Peyer's patch (tissue), 4 donors: ENCODE measurements around the gene GTF2F1. TPM values are rescaled to one million over a fixed set of nuclear protein-coding genes. Genes with fewer than 3 reads are reported as not detected.

Source experiments
- DNase-seq, 3 donors: peaks; one replicate each; pipeline ENCODE4 v3.0.0-alpha.2; 2017 to 2019
- H3K27ac ChIP-seq, 4 donors: fragments of 200-600 bp; sonication (generic); one replicate each; pipeline ENCODE4 v1.5.1; 2016 to 2019
- H3K27me3 ChIP-seq, 2 donors: fragments of 200-600 bp; sonication (generic); one replicate each; pipeline ENCODE4 v1.5.1; 2019
- H3K36me3 ChIP-seq, 3 donors: fragments of 200-600 bp; sonication (generic); one replicate each; pipeline ENCODE4 v1.5.1; 2016 to 2019
- H3K4me1 ChIP-seq, 4 donors: fragments of 200-600 bp; sonication (generic); one replicate each; pipeline ENCODE4 v1.5.1; 2016 to 2019
- H3K4me3 ChIP-seq, 4 donors: fragments of 200-600 bp; sonication (generic); 1 replicate in 3 of 4; 2 replicates in 1 of 4; pipeline ENCODE4 v1.5.1; 2016 to 2019; ENCODE audit warnings: mild to moderate bottlenecking in 1 of 4
- H3K9me3 ChIP-seq, 4 donors: fragments of 200-600 bp; sonication (generic); one replicate each; pipeline ENCODE4 v1.5.1; 2016 to 2019; ENCODE audit warnings: mild to moderate bottlenecking in 1 of 4
- POLR2A ChIP-seq, 2 donors: fragments of 450-650 bp; IDR thresholded peaks; one replicate each; pipeline ENCODE4 v1.5.1; 2017; ENCODE audit warnings: antibody characterized with exemption in 2 of 2, mild to moderate bottlenecking in 2 of 2, moderate library complexity in 2 of 2
- total RNA-seq, 4 donors: library from RNA; depleted of rRNA; stranded (reverse); fragments of >200 nt; gene quantifications; one replicate each; pipeline ENCODE4 v1.1.0, GENCODE V29; 2016
- TF ChIP-seq, protein P1 (sequence below), 6 experiments: fragments of 450-650 bp in 4 of 6; fragments of 200-600 bp in 2 of 6; sonication (generic) in 1 of 6; IDR thresholded peaks; one replicate each; pipeline ENCODE4 v1.5.1; 2017 to 2019; ENCODE audit warnings: antibody characterized with exemption in 6 of 6, mild to moderate bottlenecking in 3 of 6, moderate library complexity in 1 of 6

GTF2F1 gene
- 10 to 100 TPM; 36.3 to 97.4 (median 54.0) TPM for total RNA-seq

GRCh38 chr19:6393074-6393982 is at the start of gene GTF2F1:
TSS of gene GTF2F1 (minus strand) at chr19:6393164. CDS start at chr19:6392995, 169 bp downstream.
- peak; percentile 92 to 97 (median 93) for DNase-seq
- Histone ChIP-seq H3K27ac (peak within 1 kb of the TSS; percentile 89 to 92 (median 90)), H3K9me3 (no peaks in the 10 kb centered on the region), H3K4me3 (peak within 1 kb of the TSS; percentile 64 to 82 (median 82)), H3K36me3 (peaks cover 0 to 25% (median 0%) of the 10 kb centered on the region in 3 donors), H3K4me1 (peaks cover 0 to 13% (median 7%) of the 10 kb centered on the region in 4 donors), H3K27me3 (no peaks in the 10 kb centered on the region)
- TF ChIP-seq, protein P1, sequence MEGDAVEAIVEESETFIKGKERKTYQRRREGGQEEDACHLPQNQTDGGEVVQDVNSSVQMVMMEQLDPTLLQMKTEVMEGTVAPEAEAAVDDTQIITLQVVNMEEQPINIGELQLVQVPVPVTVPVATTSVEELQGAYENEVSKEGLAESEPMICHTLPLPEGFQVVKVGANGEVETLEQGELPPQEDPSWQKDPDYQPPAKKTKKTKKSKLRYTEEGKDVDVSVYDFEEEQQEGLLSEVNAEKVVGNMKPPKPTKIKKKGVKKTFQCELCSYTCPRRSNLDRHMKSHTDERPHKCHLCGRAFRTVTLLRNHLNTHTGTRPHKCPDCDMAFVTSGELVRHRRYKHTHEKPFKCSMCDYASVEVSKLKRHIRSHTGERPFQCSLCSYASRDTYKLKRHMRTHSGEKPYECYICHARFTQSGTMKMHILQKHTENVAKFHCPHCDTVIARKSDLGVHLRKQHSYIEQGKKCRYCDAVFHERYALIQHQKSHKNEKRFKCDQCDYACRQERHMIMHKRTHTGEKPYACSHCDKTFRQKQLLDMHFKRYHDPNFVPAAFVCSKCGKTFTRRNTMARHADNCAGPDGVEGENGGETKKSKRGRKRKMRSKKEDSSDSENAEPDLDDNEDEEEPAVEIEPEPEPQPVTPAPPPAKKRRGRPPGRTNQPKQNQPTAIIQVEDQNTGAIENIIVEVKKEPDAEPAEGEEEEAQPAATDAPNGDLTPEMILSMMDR (IDR thresholded peaks at IDR 0.05) = peak in 4 of 6 experiments; percentile 14 to 40 (median 32)
- peak; percentile 15 to 36 for TF ChIP-seq POLR2A (IDR thresholded peaks at IDR 0.05)

DNA sequence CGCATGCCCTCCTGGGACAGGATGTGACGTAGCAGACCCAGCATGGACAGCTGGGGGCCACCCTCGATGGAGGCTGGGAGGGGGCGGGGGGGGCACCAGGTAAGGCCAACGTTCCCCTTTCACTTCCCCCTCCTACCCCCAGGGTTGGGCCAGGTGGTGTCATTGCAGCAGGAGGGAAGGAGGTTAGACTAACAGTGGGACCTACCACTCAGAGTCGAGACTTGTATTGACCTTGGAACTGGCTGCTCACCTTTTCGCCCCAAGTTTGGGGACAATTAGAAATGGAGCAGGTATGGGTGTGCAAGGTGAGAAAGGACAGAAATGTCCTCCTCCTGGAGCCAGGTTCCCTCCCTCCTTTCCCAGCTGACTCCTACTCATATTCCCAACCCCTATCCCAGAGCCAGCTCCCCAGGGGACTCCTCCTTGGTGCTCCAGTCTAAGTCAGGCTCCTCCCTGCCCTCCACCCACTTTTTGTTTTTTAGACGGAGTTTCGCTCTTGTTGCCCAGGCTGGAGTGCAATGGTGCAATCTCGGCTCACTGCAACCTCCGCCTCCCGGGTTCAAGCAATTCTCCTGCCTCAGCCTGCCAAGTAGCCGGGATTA is 49.2 kb upstream of the GTF2F1 start:
- TF ChIP-seq, protein P1 (IDR thresholded peaks at IDR 0.05) = no peak
- TF ChIP-seq POLR2A (IDR thresholded peaks at IDR 0.05) = no peak
- no peaks in the 10 kb centered on the region for H3K9me3 ChIP-seq
- H3K27ac ChIP-seq = no peak overlapping the region
- H3K4me1 ChIP-seq = no peaks in the 10 kb centered on the region
- H3K4me3 ChIP-seq = no peak overlapping the region
- no peaks in the 10 kb centered on the region for H3K27me3 ChIP-seq
- no peak for DNase-seq
- H3K36me3 ChIP-seq = peaks cover 0 to 21% (median 0%) of the 10 kb centered on the region in 3 donors

DNA sequence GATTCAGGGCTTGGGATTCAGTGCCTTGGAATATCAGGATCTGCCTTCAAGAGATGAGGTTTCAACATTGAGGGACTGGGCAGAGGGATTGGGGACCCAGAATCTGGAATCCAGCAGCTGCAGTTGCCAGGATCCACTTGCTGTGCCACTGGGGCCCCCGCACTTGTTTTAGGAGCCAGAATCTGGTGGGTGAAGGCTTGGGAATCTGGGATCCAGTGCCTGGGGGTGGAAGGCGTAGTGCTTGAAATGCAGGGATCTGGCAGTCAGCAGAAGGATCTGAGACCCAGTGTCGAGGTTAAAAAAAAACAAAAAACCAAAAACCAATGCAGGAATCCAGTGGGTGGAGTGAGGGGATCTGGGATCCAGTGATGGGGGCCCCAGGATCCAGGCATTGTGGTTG is 47.9 kb upstream of the GTF2F1 start:
- Histone ChIP-seq H3K4me1 (no peaks in the 10 kb centered on the region), H3K36me3 (peaks cover 0 to 11% (median 0%) of the 10 kb centered on the region in 3 donors), H3K27me3 (no peaks in the 10 kb centered on the region), H3K4me3 (no peak overlapping the region), H3K9me3 (no peaks in the 10 kb centered on the region), H3K27ac (no peak overlapping the region)
- no peak for DNase-seq
- no peak for TF ChIP-seq POLR2A (IDR thresholded peaks at IDR 0.05)
- TF ChIP-seq, protein P1 (IDR thresholded peaks at IDR 0.05) = no peak

DNA sequence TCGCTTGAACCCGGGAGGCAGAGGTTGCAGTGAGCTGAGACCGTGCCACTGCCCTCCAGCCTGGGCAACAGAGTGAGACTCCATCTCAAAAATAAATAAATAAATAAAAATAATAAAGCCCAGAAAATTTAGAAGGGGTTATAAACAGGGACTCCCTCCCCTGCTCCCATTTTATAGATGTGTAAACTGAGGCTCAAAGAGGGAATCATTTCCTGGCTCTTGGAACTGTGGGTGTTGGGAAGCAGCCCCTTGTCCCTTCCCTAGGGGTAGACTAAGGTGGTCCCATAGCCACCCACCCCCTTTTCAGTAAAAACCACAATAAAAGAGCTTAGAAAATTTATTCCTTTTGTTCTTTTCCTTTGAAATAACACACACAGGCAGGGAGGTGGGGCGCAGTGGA is 46.8 kb upstream of the GTF2F1 start:
- TF ChIP-seq, protein P1 (IDR thresholded peaks at IDR 0.05) = no peak
- no peak overlapping the region for H3K27ac ChIP-seq
- H3K4me1 ChIP-seq = no peaks in the 10 kb centered on the region
- peaks cover 0 to 1% (median 0%) of the 10 kb centered on the region in 3 donors for H3K36me3 ChIP-seq
- DNase-seq = no peak
- no peak overlapping the region for H3K4me3 ChIP-seq
- no peaks in the 10 kb centered on the region for H3K27me3 ChIP-seq
- H3K9me3 ChIP-seq = no peaks in the 10 kb centered on the region

DNA sequence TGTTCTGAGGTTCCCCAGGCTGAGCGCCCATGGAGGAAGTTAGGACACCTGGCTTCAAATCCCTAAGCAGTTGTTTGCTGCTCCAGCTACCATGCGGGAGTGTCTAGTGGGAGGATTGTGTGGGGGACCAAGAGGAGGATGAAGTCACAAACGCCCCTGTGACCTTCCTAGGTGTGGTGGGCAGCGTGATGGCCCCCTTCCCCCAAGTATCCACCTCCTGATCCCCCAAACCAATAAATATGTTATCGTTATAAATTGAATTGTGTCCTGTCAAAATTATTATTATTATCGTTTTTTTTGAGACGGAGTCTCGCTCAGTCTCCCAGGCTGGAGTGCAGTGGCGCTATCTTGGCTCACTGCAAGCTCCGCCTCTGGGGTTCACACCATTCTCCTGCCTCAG is 40.7 kb upstream of the GTF2F1 start, which contains the start of gene SLC25A41:
Gene SLC25A41, minus strand, starts transcription at position 101 of the 400 bp plus-strand sequence. Its CDS starts 70 bp downstream, at position 31.
- Histone ChIP-seq H3K4me1 (no peaks in the 10 kb centered on the region), H3K27me3 (no peaks in the 10 kb centered on the region), H3K4me3 (no peak within 1 kb of the TSS), H3K36me3 (no peaks in the 10 kb centered on the region), H3K27ac (no peak within 1 kb of the TSS), H3K9me3 (no peaks in the 10 kb centered on the region)
- no peak for DNase-seq
- TF ChIP-seq, protein P1 (IDR thresholded peaks at IDR 0.05) = no peak
- no peak for TF ChIP-seq POLR2A (IDR thresholded peaks at IDR 0.05)
